H9 (cell line): ENCODE data around the gene ZDHHC11. TPM values are rescaled to one million over a fixed set of nuclear protein-coding genes. Genes with fewer than 3 reads are reported as not detected.
"Not testable (repeated sequence)": the region's sequence is repeated elsewhere in the genome, so short reads cannot be mapped to it uniquely, and the experiment has no call there.

Experiments used
- DNase-seq: peaks from one replicate; pipeline ENCODE4 v3.0.0-alpha.2; 2017
- H2AFZ ChIP-seq: one replicate; pipeline ENCODE4 v1.6.1; 2013; ENCODE audit warnings: mild to moderate bottlenecking, low read length, control low read depth, moderate library complexity
- H2AK5ac ChIP-seq: 2 replicates; pipeline ENCODE4 v1.6.1; 2013; ENCODE audit warnings: low read length, control low read depth, mixed read lengths; ENCODE audit not compliant: insufficient read length
- H2BK120ac ChIP-seq: one replicate; pipeline ENCODE4 v1.6.1; 2013; ENCODE audit warnings: low read depth, mild to moderate bottlenecking, low read length, control low read depth, inconsistent platforms; ENCODE audit not compliant: poor library complexity, severe bottlenecking
- H2BK12ac ChIP-seq: 2 replicates; pipeline ENCODE4 v1.6.1; 2013; ENCODE audit warnings: low read length, control low read depth, mixed read lengths, low read depth; ENCODE audit not compliant: insufficient read length
- H2BK15ac ChIP-seq: 2 replicates; pipeline ENCODE4 v1.6.1; 2013; ENCODE audit warnings: low read depth, low read length, control low read depth
- H2BK20ac ChIP-seq: one replicate; pipeline ENCODE4 v1.6.1; 2013; ENCODE audit warnings: low read depth, mild to moderate bottlenecking, low read length, control low read depth, inconsistent platforms; ENCODE audit not compliant: poor library complexity, severe bottlenecking
- H2BK5ac ChIP-seq: 2 replicates; pipeline ENCODE4 v1.6.1; 2013; ENCODE audit warnings: low read length, control low read depth, mixed read lengths; ENCODE audit not compliant: insufficient read length
- H3K14ac ChIP-seq: 2 replicates; pipeline ENCODE4 v1.6.1; 2013; ENCODE audit warnings: low read length, control low read depth; ENCODE audit not compliant: insufficient read depth
- H3K18ac ChIP-seq: 2 replicates; pipeline ENCODE4 v1.6.1; 2013; ENCODE audit warnings: low read depth, mild to moderate bottlenecking, mixed read lengths, low read length, control low read depth; ENCODE audit not compliant: insufficient read length
- H3K23ac ChIP-seq: 2 replicates; pipeline ENCODE4 v1.6.1; 2013; ENCODE audit warnings: low read length, control low read depth, mixed read lengths, low read depth; ENCODE audit not compliant: insufficient read length
- H3K23me2 ChIP-seq: 2 replicates; pipeline ENCODE4 v1.6.1; 2013; ENCODE audit warnings: low read depth, mild to moderate bottlenecking, mixed read lengths, low read length, control low read depth; ENCODE audit not compliant: insufficient read length, poor library complexity, severe bottlenecking
- H3K27ac ChIP-seq: 2 replicates; pipeline ENCODE4 v1.5.1; 2013; ENCODE audit warnings: low read length, control low read depth, mixed read lengths, low read depth; ENCODE audit not compliant: insufficient read length
- H3K27me3 ChIP-seq: 2 replicates; pipeline ENCODE4 v1.6.1; 2013; ENCODE audit warnings: low read length, control low read depth, inconsistent platforms; ENCODE audit not compliant: insufficient read depth
- H3K4ac ChIP-seq: 2 replicates; pipeline ENCODE4 v1.6.1; 2013; ENCODE audit warnings: low read depth, mild to moderate bottlenecking, control low read depth, inconsistent platforms, low read length, moderate library complexity
- H3K4me1 ChIP-seq: 2 replicates; pipeline ENCODE4 v1.6.1; 2013; ENCODE audit warnings: low read length, control low read depth, inconsistent platforms; ENCODE audit not compliant: insufficient read depth
- H3K4me2 ChIP-seq: 2 replicates; pipeline ENCODE4 v1.6.1; 2013; ENCODE audit warnings: low read length, control low read depth, mixed read lengths; ENCODE audit not compliant: insufficient read length, insufficient read depth
- H3K56ac ChIP-seq: 2 replicates; pipeline ENCODE4 v1.6.1; 2013; ENCODE audit warnings: low read depth, mild to moderate bottlenecking, mixed read lengths, low read length, control low read depth; ENCODE audit not compliant: insufficient read length
- H3K79me1 ChIP-seq: 2 replicates; pipeline ENCODE4 v1.6.1; 2013; ENCODE audit warnings: low read depth, mild to moderate bottlenecking, moderate library complexity, low read length, control low read depth, inconsistent platforms; ENCODE audit not compliant: insufficient read depth, poor library complexity, severe bottlenecking
- H3K79me2 ChIP-seq: 2 replicates; pipeline ENCODE4 v1.6.1; 2013; ENCODE audit warnings: low read length, control low read depth, inconsistent platforms; ENCODE audit not compliant: insufficient read depth
- H3K9ac ChIP-seq: 2 replicates; pipeline ENCODE4 v1.6.1; 2013; ENCODE audit warnings: low read length, control low read depth, mixed read lengths; ENCODE audit not compliant: insufficient read length; ENCODE audit errors: extremely low read depth
- H3K9me3 ChIP-seq: one replicate; pipeline ENCODE4 v1.6.1; 2013; ENCODE audit warnings: low read depth, low read length, inconsistent platforms; ENCODE audit not compliant: control insufficient read depth
- H3T11ph ChIP-seq: one replicate; pipeline ENCODE4 v1.6.1; 2013; ENCODE audit warnings: mild to moderate bottlenecking, low read length, control low read depth, inconsistent platforms
- H4K20me1 ChIP-seq: one replicate; pipeline ENCODE4 v1.6.1; 2013; ENCODE audit not compliant: control insufficient read depth, insufficient read length, insufficient read depth
- H4K5ac ChIP-seq: 2 replicates; pipeline ENCODE4 v1.6.1; 2013; ENCODE audit warnings: low read depth, mild to moderate bottlenecking, mixed read lengths, low read length, control low read depth; ENCODE audit not compliant: insufficient read length
- H4K8ac ChIP-seq: replicated peaks from 2 replicates; pipeline ENCODE4 v1.6.1; 2013; ENCODE audit warnings: low read length, control low read depth, mixed read lengths, low read depth; ENCODE audit not compliant: insufficient read length
- H4K91ac ChIP-seq: 2 replicates; pipeline ENCODE4 v1.6.1; 2013; ENCODE audit warnings: low read depth, mild to moderate bottlenecking, moderate library complexity, mixed read lengths, low read length, control low read depth; ENCODE audit not compliant: insufficient read length
- H3K27ac Mint-ChIP-seq, 3 experiments: 2 replicates in 2 of 3; 3 replicates in 1 of 3; pipeline ENCODE4 v1.8.0; 2020 to 2021; ENCODE audit warnings: mixed read lengths in 3 of 3, mild to moderate bottlenecking in 1 of 3, moderate library complexity in 1 of 3
- H3K27me3 Mint-ChIP-seq: 2 replicates; pipeline ENCODE4 v1.8.0; 2021; ENCODE audit warnings: low read depth, mild to moderate bottlenecking, moderate library complexity, mixed read lengths
- H3K36me3 Mint-ChIP-seq, 3 experiments: 2 replicates in 2 of 3; 3 replicates in 1 of 3; pipeline ENCODE4 v1.8.0; 2020 to 2021; ENCODE audit warnings: low read depth in 3 of 3, mixed read lengths in 3 of 3; ENCODE audit not compliant: insufficient read depth in 1 of 3
- H3K4me1 Mint-ChIP-seq, 2 experiments: 2 replicates each; pipeline ENCODE4 v1.8.0; 2020; ENCODE audit warnings: mixed read lengths in 2 of 2
- H3K4me3 Mint-ChIP-seq, 2 experiments: 2 replicates in 1 of 2; 3 replicates in 1 of 2; pipeline ENCODE4 v1.8.0; 2020 to 2021; ENCODE audit warnings: mild to moderate bottlenecking in 2 of 2, mixed read lengths in 2 of 2, moderate library complexity in 1 of 2
- H3K9me3 Mint-ChIP-seq, 2 experiments: 2 replicates in 1 of 2; 3 replicates in 1 of 2; pipeline ENCODE4 v1.8.0; 2020; ENCODE audit warnings: mild to moderate bottlenecking in 2 of 2, mixed read lengths in 2 of 2, moderate library complexity in 1 of 2
- whole genome bisulfite sequencing: extraction: QIAGEN DNeasy Blood & Tissue Kit; methylation state at CpG from one replicate; pipeline ENCODE4 v1.1.7; 2013; ENCODE audit warnings: missing lambda C conversion rate, low lambda C conversion rate, mixed read lengths; ENCODE audit not compliant: insufficient read length; ENCODE audit errors: extremely low coverage; 5-methylcytosine and 5-hydroxymethylcytosine counted together
- total RNA-seq: library from RNA; stranded (reverse); gene quantifications from 2 replicates; pipeline ENCODE4 v1.2.1, GENCODE V29; 2021
- TF ChIP-seq, protein P1 (sequence below): fragments of 200-600 bp; sonication (generic); conservative IDR thresholded peaks from 3 replicates; pipeline ENCODE4 v1.8.0; 2021; ENCODE audit warnings: antibody characterized with exemption, mild to moderate bottlenecking

The ZDHHC11 gene
- total RNA-seq, 1 experiment from 2014 or later, result 37.6 TPM

DNA sequence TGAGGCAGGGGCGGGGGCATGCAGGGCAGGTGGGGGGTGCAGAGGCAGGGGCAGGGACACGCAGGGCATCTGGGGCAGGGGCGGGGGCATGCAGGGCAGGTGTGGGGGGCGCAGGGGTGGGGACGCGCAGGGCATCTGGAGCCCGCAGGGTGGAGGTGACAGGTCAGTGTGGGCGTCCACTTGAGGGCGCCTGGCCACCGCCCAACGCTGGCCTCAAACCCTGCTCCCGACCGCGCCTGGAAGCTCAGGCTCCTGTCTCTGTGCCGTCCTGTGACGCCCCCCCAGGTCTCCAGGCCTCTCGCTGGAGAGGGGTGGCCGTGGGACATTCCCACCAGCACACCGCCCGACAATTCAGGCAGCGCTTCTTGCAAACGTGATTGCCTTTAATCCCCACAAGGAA lies 6.9 kb downstream of the ZDHHC11 start:
- not testable (repeated sequence) for H3K9ac ChIP-seq, H3K9me3 ChIP-seq, H2AFZ ChIP-seq, H2BK20ac ChIP-seq, H3K79me1 ChIP-seq, H3K4ac ChIP-seq, H3K27ac Mint-ChIP-seq, H3K27ac ChIP-seq, H3K79me2 ChIP-seq, H3K23ac ChIP-seq, H3K4me3 Mint-ChIP-seq, H2BK120ac ChIP-seq, H3T11ph ChIP-seq, H2AK5ac ChIP-seq, H2BK5ac ChIP-seq, H3K4me1 Mint-ChIP-seq, H4K20me1 ChIP-seq, H3K4me2 ChIP-seq, H3K27me3 Mint-ChIP-seq, H4K91ac ChIP-seq, H3K4me1 ChIP-seq, H3K18ac ChIP-seq, H2BK12ac ChIP-seq, H3K27me3 ChIP-seq, H3K23me2 ChIP-seq, H3K9me3 Mint-ChIP-seq, H2BK15ac ChIP-seq, H4K8ac ChIP-seq, H3K14ac ChIP-seq, H3K56ac ChIP-seq, H4K5ac ChIP-seq
- peak; percentile 63 for DNase-seq
- TF ChIP-seq, protein P1, sequence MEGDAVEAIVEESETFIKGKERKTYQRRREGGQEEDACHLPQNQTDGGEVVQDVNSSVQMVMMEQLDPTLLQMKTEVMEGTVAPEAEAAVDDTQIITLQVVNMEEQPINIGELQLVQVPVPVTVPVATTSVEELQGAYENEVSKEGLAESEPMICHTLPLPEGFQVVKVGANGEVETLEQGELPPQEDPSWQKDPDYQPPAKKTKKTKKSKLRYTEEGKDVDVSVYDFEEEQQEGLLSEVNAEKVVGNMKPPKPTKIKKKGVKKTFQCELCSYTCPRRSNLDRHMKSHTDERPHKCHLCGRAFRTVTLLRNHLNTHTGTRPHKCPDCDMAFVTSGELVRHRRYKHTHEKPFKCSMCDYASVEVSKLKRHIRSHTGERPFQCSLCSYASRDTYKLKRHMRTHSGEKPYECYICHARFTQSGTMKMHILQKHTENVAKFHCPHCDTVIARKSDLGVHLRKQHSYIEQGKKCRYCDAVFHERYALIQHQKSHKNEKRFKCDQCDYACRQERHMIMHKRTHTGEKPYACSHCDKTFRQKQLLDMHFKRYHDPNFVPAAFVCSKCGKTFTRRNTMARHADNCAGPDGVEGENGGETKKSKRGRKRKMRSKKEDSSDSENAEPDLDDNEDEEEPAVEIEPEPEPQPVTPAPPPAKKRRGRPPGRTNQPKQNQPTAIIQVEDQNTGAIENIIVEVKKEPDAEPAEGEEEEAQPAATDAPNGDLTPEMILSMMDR, result peak; percentile 27; the same call in 1 of the 3 replicates
- no CpG with 5 or more reads among the region's 22 CpGs for WGBS
- H3K36me3 Mint-ChIP-seq, result peaks cover 0 to 23% (median 5%) of the 10 kb centered on the region in 3 experiments; a peak in 4 of 7 replicates

DNA sequence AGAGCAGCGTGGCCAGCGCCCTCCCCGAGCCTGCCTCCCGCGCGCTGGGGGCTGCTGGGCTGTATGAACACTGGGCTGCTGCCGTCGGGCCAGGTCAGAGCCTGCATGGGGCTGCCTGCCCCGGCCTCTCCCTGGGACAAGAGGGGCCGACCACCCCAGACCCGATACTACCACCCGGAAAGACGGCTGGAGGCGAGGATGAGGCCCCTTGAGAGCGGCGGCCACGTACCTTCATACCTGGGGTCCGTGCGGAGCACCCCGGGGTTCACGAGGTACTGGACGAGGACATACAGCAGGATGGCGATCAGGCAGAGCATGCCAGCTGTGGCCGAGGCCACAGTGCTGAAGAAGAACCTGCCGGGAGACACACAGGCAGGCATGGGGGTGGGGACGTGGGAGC lies 7.4 kb downstream of the ZDHHC11 start:
- not testable (repeated sequence) for H2BK20ac ChIP-seq, H3K9ac ChIP-seq, H3K79me2 ChIP-seq, H3K4me1 ChIP-seq, H4K8ac ChIP-seq, H2AK5ac ChIP-seq, H4K91ac ChIP-seq, H3T11ph ChIP-seq, H3K4me2 ChIP-seq, H4K20me1 ChIP-seq, H4K5ac ChIP-seq, H3K9me3 Mint-ChIP-seq, H3K9me3 ChIP-seq, H3K27ac Mint-ChIP-seq, H3K27ac ChIP-seq, H3K4me1 Mint-ChIP-seq, H2AFZ ChIP-seq, DNase-seq, H3K27me3 Mint-ChIP-seq, H3K14ac ChIP-seq, H3K56ac ChIP-seq, H3K4ac ChIP-seq, H2BK120ac ChIP-seq, H3K27me3 ChIP-seq, H2BK5ac ChIP-seq, H3K23ac ChIP-seq, H3K18ac ChIP-seq, H2BK12ac ChIP-seq, H3K23me2 ChIP-seq, H3K4me3 Mint-ChIP-seq, H3K79me1 ChIP-seq, H2BK15ac ChIP-seq
- peaks cover 0 to 23% (median 5%) of the 10 kb centered on the region in 3 experiments; a peak in 4 of 7 replicates for H3K36me3 Mint-ChIP-seq
- no CpG with 5 or more reads among the region's 26 CpGs for WGBS
